ENCODE data around the gene MAN2A2.
"Not testable (repeated sequence)": the region's sequence is repeated elsewhere in the genome, so short reads cannot be mapped to it uniquely, and the experiment has no call there.

Gene MAN2A2

GRCh38 chr15:90871716-90872485, 31.2 kb upstream of the MAN2A2 start:
- DNase-seq, result peak; percentile 32

- DNase-seq, result no peak
Measured at GRCh38 chr15:90872486-90873184, 30.5 kb upstream of the MAN2A2 start.

- DNase-seq, result no peak
Measured at GRCh38 chr15:90873488-90873997, 29.6 kb upstream of the MAN2A2 start.

- peak; percentile 85 for DNase-seq
Measured at GRCh38 chr15:90873998-90874605, 29.0 kb upstream of the MAN2A2 start.

- not testable (repeated sequence) for DNase-seq
Measured at GRCh38 chr15:90874986-90875385, 28.1 kb upstream of the MAN2A2 start.

- DNase-seq, result no peak
Measured at GRCh38 chr15:90875549-90875981, 27.5 kb upstream of the MAN2A2 start.

GRCh38 chr15:90876046-90876445, 27.1 kb upstream of the MAN2A2 start:
- DNase-seq, result no peak

- no peak for DNase-seq
Measured at GRCh38 chr15:90876512-90877170, 26.5 kb upstream of the MAN2A2 start.

- DNase-seq, result no peak
Measured at GRCh38 chr15:90877315-90877714, 25.8 kb upstream of the MAN2A2 start.

GRCh38 chr15:90877996-90878395, 25.1 kb upstream of the MAN2A2 start:
- DNase-seq, result no peak

GRCh38 chr15:90878660-90879059, 24.4 kb upstream of the MAN2A2 start:
- DNase-seq, result no peak

- no peak for DNase-seq
Measured at GRCh38 chr15:90879730-90880366, 23.3 kb upstream of the MAN2A2 start.

- DNase-seq, result no peak
Measured at GRCh38 chr15:90880381-90881145, 22.5 kb upstream of the MAN2A2 start.

- DNase-seq, result no peak
Measured at GRCh38 chr15:90881181-90881977, 21.7 kb upstream of the MAN2A2 start.

GRCh38 chr15:90881978-90882721, 21.0 kb upstream of the MAN2A2 start:
- no peak for DNase-seq

- no peak for DNase-seq
Measured at GRCh38 chr15:90882781-90883525, 20.1 kb upstream of the MAN2A2 start.

- DNase-seq, result no peak
Measured at GRCh38 chr15:90883526-90883975, 19.6 kb upstream of the MAN2A2 start.

- no peak for DNase-seq
Measured at GRCh38 chr15:90883976-90884718, 19.0 kb upstream of the MAN2A2 start, which contains the start of gene FES. Gene FES, plus strand, starts transcription at chr15:90884504. Its CDS starts 542 bp downstream, at chr15:90885046.
